Posterior cingulate gyrus (tissue), 11 donors: ENCODE data around the gene TMEM203.

Experiments used
- DNase-seq, 10 donors: peaks; one replicate each; pipeline versions ENCODE4 v3.0.0 to v3.0.0-alpha.2; 2020 to 2021; ENCODE audit warnings: mixed read lengths in 3 of 10
- intact Hi-C: fragments of 100-400 bp; cut with DNase I; formaldehyde crosslinking; loops from one replicate; pipeline ENCODE4 v1.15.1; 2023

Gene TMEM203

DNA sequence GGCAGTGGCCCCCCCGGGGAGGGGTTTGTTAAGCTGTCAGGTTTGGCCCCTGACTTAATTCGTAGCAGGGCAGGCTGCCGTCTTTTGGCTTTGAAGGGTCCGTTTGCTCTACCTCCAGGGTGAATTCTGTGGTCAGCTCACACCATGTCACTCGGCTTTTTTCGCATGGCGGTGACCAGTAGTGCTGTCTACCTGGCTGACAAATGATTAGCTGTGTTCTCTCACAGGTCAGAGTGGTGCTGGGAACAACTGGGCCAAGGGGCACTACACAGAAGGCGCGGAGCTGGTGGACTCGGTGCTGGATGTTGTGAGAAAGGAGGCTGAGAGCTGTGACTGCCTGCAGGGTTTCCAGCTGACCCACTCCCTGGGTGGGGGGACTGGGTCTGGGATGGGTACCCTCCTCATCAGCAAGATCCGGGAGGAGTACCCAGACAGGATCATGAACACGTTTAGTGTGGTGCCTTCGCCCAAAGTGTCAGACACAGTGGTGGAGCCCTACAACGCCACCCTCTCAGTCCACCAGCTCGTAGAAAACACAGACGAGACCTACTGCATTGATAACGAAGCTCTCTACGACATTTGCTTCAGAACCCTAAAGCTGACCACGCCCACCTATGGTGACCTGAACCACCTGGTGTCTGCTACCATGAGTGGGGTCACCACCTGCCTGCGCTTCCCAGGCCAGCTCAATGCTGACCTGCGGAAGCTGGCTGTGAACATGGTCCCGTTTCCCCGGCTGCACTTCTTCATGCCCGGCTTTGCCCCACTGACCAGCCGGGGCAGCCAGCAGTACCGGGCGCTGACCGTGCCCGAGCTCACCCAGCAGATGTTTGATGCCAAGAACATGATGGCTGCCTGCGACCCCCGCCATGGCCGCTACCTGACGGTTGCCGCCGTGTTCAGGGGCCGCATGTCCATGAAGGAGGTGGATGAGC, 37.1 kb upstream of the TMEM203 start:
- intact Hi-C loops = no loop called here
- no peak for DNase-seq

DNA sequence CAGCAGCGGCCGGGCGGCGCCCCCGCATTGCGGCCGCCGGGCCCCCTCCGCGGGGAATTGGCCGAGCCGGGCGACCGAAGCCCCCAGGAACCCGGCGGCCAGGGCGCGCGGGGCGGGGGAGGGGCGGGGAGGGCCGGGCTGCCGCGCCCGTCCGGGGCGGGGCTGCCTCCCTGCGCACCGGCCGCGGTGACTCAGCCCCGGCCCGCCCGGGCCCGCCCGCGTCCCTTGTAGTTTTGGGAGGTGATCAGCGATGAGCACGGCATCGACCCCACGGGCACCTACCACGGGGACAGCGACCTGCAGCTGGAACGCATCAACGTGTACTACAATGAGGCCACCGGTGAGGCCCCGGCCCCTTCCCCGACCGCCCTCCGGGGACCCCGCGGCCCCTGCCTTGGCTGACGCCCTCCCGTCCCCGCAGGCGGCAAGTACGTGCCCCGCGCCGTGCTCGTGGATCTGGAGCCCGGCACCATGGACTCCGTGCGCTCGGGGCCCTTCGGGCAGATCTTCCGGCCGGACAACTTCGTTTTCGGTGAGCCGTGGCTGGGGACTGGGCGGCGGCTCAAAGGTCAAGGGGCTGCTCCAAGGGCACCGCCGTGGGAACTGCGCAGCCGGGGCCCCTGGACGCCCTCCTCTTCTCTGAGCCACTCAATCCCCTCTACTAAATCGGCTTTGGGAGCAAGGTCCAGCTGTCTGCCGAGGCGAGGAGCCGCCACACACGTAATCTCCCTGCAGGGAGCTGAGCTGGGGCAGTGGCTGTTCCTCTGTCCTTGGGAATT, 36.2 kb upstream of the TMEM203 start:
- intact Hi-C loops = loop anchor here (1.0 kb wide), 1 partner anchor 14 kb away; the partner anchor contains the start of gene NELFB
- DNase-seq = peak in 3 of 10 donors; percentile 79 to 91 (median 87)

DNA sequence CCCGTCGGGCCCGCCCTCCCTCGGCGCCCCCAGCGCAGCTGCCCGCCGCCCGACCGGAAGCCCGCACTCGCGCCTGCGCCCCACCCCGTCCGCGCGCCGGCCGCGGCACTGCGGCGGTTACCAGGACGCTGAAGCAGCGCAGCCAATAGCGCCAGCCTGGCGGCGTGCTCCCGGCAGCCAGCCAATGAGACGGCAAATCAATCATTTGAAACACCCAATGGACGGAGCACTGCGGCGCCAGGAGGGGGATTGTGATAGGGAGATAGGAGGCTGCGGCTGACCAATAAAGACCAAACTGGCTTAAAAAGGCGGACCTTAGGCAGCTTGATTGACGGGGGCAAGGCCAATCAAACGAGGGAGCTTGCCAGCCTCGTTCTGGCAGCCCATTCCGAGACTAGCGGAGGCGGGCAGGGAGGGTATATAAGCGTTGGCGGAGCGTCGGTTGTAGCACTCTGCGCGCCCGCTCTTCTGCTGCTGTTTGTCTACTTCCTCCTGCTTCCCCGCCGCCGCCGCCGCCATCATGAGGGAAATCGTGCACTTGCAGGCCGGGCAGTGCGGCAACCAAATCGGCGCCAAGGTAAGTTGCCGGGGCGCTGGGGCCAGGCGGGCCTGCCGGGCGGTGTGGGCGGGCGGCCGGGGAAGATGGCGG, 35.5 kb upstream of the TMEM203 start, which contains the start of gene TUBB4B:
Gene TUBB4B, plus strand, starts transcription at position 447 of the 649 bp plus-strand sequence. Its CDS starts 74 bp downstream, at position 521.
- intact Hi-C loops = loop anchor here (1.0 kb wide), 1 partner anchor 14 kb away; the partner anchor contains the start of gene NELFB

DNA sequence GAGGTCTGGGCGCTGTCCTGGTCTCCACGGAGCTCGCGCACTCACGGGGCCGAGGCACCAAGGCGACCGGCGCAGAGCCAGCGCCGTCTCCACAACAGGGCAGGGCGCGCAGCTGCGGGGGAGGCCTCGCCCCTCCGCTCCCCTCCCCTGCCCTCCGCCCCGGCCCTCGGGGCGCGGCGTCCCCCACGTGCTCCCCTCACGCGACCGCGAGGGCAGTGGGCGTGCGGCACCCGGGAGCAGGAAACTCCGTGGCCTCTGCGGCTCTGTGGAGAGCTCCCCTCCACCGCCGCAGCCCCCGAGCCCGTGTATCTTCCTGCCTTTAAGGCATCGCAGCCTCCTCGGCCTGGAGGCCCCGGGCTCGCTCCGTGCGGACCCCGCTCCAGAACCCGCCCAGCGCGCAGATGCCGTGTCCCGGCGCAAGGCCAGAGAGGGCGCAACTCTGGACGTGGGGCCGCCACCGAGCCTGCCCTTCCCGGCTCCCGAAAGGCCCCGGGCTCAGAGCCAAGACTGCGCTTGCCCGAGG, 34.9 kb upstream of the TMEM203 start:
- peak; percentile 56 to 96 (median 72) for DNase-seq

More for the DNA sequence above, 35.5 kb upstream of the TMEM203 start, which contains the start of gene TUBB4B:
- DNase-seq = peak; percentile 98 to 100 (median 99)

DNA sequence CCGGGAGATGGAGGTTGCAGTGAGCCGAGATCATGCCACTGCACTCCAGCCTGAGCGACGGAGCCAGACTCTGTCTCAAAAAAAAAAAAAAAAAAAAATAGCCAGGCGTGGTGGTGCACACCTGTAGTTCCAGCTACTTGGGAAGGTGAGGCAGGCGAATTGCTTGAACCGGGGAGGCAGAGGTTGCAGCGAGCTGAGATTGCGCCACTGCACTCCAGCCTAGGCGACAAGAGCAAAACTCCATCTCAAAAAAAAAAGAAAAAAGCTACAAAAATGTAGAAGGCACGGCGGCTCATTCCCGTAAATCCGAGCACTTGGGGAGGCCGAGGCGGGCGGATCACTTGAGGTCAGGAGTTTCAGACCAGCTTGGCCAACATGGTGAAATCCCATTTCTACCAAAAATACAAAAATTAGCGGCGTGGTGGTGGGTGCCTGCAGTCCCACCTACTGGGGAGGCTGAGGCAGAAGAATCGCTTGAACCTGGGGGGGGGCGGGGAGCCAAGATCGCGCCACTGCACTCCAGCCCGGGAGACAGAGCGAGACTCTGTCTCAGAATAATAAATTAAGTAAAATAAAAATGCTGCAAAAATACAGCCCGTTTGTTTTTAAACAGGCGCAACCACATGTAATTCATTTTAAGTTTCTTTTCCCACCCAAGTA, 34.2 kb upstream of the TMEM203 start:
- intact Hi-C loops = loop anchor here (5.0 kb wide), 1 partner anchor 52 kb away; the partner anchor contains the start of genes ANAPC2 and SSNA1
- DNase-seq = peak in 1 of 10 donors; percentile 83

More for the DNA sequence above, 34.9 kb upstream of the TMEM203 start:
- intact Hi-C loops = no loop called here

DNA sequence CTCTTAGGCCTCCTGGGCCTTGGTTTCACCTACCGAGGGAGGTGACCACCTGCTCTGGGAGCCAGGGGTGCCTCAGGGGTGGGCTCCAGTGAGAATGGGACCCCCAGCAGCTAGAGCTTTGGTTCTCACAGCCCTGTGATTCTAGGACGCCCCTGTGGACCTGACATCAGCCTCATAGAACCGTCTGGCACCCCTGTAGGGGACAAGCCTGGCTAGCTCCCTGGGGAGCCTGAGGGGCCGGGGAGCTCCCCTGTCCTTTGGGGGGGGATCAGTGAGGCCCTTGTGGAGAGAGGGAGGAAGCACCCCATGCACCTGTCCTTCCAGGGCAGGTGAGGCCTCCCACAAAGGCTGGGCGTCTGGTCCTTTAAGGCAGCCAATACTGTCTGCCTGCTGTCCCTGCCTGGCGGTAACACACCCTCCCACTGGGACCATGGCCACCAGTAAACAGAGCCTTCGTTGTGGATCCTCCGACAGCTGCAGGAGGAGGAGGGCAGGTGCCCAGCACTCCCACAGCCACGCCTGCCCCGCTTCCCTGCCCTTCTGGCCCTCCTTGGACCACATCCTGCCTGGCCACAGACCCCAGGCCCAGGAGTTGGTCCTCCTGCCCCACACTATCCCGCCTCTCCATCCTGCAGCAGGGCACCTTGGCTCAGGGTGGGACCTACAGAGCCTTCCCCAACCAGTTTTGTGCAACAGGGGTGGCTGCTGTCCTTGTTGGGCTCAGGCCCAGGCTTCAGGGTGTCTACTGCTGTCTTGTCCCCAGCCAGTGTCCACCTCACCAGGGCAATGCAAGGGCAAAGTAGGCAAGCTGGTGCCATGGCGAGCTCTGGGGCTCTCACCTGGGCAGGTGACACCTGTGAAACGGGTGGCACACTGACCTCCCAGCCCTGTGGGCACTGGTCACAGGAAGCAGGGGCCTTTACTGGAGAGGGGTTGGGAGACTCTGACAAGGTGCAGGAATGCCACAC, 32.6 kb upstream of the TMEM203 start:
- intact Hi-C loops = loop anchor here (5.0 kb wide), 1 partner anchor 51 kb away; the partner anchor contains the start of genes ANAPC2 and SSNA1
- peak in 9 of 10 donors; percentile 59 to 96 (median 75) for DNase-seq

DNA sequence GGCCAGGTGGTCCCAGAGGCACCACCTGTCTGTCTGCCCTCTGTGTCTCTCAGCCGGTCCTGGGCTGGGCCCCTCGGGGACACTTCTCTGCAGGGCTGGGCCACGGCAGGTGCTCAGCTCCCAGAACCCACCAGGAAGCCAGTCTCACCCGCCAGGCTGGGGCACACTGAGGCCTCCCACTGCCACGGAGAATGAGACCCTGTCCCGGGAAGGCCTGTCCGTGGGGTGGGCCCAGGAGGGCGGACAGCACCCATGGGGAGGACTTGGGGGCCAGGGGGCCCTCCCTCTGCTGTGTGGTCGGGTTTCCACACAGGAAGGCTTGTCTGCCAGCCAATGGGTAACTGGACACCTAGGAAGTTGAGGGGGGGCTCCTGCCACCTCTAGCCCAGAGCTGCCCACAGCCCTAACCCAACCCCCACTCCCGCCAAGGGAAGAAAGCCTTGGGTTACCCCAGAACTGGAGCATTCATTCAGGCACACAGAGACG, 31.5 kb upstream of the TMEM203 start:
- intact Hi-C loops = loop anchor here (5.0 kb wide), 1 partner anchor 50 kb away; the partner anchor contains the start of genes ANAPC2 and SSNA1
- no peak for DNase-seq

DNA sequence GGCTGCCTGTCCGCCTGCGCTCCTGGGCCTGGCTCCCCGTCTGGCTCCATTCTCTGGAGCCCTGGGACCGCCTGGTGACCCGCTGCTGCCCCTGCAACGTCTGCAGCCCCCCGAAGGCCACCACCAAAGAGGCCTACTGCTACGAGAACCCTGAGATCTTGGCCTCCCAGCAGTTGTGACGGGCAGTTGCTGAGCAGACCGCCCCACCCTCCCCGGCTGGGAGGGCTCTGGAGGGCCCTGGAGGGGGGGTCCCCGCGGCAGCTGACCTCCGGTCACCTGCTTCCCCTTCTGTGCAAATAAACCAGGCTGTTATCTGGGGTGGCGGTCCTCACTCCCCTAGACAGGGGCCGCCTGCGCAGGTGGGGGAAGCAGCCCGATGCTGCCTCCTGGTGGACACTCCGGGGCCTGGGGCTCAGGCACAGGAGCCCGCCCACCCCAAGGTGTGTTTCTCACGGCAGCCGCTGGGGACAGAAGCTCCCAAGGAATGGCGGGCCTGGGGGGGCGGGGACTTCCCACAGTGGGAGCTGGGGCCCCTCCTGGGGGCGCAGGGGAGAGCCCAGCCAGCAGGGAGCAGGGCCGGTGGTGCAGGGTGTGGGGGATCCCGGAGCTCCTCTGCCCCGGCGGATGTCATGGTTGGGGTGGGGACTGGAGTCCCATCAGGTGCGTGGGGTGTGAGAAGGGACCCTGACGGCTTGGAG, 30.9 kb upstream of the TMEM203 start:
- intact Hi-C loops = loop anchor here (5.0 kb wide), 1 partner anchor 49 kb away; the partner anchor contains the start of genes ANAPC2 and SSNA1
- DNase-seq = peak; percentile 66 to 97 (median 82)

DNA sequence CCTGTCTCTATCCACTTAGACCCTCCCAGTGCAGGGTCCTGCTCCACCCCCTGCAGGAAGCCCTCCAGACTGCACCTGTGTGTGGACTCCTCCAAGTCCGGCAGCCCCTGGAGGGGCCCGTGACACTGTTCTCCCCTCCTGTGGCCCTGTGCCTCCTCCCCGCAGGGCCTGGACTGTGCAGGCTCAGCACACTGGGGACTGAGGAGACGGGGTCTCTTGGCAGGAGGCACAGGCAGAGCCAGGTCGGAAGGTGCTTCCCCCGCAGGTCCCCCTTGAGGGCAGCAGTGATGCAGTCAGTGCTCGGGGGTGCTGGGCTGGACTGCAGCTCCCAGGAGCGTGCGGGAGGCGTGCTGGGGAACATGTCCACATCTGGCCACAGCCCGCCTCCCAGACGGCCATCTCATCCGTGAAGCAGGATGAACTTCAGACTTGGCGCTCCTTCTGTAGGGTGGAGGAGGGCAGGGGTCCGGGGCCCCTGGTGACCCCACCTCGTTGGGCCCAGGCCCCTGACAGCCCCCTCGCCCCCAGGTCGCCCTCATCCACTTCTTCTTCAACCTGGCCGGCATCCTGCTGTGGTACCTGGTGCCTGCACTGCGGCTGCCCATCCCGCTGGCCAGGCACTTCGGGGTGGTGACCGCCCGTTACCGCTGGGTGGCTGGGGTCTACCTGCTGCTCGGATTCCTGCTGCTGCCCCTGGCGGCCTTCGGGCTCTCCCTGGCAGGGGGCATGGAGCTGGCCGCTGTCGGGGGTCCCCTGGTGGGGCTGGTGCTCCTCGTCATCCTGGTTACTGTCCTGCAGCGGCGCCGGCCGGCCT, 30.2 kb upstream of the TMEM203 start:
- no peak for DNase-seq
- intact Hi-C loops = loop anchor here (5.0 kb wide), 1 partner anchor 48 kb away; the partner anchor contains the start of genes ANAPC2 and SSNA1

DNA sequence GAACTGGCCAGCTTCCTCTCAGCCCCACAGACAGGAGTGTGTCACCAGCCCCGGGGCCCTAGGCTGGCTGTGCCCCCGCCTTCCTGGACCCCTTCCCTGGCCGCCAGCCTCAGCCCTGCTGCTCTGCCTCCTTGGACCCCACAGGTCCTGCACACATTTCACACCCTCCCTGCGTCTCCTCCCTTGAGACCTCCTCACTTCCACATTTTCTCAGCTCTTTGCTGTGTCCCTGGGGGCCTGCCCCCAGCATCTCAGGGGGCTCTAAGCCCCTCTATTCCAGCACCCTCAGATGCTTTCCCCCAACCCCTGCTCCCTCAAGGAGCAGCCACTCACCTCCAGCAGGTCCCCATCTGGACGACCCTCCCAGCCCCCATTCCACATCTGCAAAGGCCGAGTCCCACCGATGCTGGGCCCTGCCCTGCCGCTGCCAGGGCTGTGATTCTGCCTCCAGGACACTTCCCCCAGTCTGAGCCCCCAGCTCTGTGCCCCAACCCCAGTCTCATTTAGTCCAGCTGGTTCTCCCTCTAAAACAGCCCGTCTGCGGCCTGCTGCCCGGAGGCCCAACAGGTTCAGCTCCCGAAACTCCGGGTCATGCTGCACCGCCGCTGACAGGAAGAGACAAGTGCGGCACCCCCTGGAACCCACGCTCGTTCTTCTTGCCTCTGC, 29.4 kb upstream of the TMEM203 start:
- intact Hi-C loops = loop anchor here (5.0 kb wide), 1 partner anchor 48 kb away; the partner anchor contains the start of genes ANAPC2 and SSNA1
- no peak for DNase-seq

DNA sequence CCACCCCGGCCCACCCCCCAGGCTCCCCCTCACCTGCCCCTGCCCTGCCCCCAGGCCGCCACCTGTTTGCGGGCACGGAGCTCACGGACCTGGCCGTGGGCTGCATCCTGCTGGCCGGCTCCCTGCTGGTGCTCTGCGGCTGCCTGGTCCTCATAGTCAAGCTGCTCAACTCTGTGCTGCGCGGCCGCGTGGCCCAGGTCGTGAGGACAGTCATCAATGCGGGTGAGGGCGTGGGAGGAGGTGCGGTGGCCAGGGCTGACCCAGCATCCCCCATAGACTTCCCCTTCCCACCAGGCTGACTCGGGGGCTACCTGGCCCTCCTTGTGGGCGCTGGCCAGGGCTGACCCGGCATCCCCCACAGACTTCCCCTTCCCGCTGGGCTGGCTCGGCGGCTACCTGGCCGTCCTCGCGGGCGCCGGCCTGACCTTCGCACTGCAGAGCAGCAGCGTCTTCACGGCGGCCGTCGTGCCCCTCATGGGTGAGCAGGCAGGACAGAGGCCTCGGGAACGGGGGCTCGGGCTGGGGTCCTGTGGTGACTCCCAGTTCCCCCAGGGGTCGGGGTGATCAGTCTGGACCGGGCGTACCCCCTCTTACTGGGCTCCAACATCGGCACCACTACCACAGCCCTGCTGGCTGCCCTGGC, 28.7 kb upstream of the TMEM203 start:
- no peak for DNase-seq
- intact Hi-C loops = no loop called here

DNA sequence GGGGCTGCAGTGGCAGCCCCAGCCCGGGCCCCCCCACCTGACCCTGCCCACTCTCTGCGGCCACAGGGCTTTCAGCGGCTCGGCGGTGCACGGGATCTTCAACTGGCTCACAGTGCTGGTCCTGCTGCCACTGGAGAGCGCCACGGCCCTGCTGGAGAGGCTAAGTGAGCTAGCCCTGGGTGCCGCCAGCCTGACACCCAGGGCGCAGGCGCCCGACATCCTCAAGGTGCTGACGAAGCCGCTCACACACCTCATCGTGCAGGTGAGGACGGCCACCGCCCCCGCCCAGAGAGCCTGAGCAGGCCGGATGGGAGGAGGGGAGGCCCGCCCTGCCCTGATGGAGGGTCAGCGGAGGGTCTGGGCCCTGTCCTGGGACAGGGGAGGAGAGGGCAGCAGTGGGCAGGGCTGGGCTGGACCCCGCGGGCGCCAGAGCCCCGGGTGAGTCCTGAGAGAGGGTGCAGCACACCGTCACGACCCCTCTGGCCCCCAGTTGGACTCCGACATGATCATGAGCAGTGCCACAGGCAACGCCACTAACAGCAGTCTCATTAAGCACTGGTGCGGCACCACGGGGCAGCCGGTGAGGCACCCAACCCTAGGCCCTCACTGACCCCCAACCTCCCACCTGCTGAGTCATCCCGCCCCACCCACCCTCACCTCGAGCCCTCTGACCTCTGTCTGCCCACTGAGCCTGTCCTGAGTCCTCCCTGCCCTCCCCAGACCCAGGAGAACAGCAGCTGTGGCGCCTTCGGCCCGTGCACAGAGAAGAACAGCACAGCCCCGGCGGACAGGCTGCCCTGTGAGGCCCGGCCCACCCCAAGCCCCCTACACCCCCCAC, 27.9 kb upstream of the TMEM203 start:
- no peak for DNase-seq
- intact Hi-C loops = no loop called here

DNA sequence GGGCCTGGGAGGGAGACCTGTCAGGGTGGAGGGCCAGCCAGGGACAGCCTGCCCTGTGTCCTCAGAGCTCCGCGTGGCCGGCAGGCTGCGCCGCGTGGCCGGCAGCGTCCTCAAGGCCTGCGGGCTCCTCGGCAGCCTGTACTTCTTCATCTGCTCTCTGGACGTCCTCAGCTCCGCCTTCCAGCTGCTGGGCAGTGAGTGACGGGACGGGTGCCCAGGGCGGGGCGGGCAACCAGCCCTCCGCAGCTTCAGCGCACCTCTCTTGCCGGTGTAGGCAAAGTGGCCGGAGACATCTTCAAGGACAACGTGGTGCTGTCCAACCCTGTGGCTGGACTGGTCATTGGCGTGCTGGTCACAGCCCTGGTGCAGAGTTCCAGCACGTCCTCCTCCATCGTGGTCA, 27.1 kb upstream of the TMEM203 start:
- DNase-seq = no peak
- intact Hi-C loops = no loop called here

DNA sequence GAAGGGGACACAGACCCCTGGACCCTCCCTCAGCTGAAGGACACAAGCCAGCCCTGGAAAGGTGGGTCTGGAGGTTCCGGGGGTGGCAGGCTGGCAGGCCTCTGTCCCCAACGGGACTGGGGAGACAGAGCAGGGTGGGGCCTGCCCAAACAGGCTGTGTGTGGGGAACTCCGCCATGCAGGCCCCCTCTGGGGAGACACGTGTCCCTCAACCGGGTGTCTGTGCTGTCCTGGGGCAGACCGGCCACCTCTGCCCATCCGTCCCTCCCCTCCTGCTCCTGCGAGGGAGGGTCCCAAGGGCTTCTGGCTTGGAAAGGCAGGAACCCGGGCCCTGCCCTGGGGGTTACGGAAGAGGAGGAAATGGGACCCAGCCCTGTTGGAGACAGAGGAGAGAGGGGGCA, 26.7 kb upstream of the TMEM203 start:
- intact Hi-C loops = no loop called here
- DNase-seq = no peak
